IPS-15b (cell line): ENCODE results near the gene DMPK.

Experiments used
- H3K27me3 ChIP-seq: one replicate; pipeline ENCODE4 v1.6.1; 2013; ENCODE audit warnings: low read length; ENCODE audit not compliant: control insufficient read depth, insufficient read depth
- H3K36me3 ChIP-seq: one replicate; pipeline ENCODE4 v1.6.1; 2013; ENCODE audit warnings: low read length; ENCODE audit not compliant: control insufficient read depth, insufficient read depth
- H3K4me1 ChIP-seq: one replicate; pipeline ENCODE4 v1.6.1; 2013; ENCODE audit warnings: mild to moderate bottlenecking, low read length; ENCODE audit not compliant: control insufficient read depth, insufficient read depth
- H3K4me3 ChIP-seq: one replicate; pipeline ENCODE4 v1.5.1; 2013; ENCODE audit warnings: low read depth, low read length
- H3K9ac ChIP-seq: one replicate; pipeline ENCODE4 v1.6.1; 2013; ENCODE audit warnings: low read depth, mild to moderate bottlenecking, low read length
- H3K9me3 ChIP-seq: one replicate; pipeline ENCODE4 v1.6.1; 2013; ENCODE audit warnings: mild to moderate bottlenecking, low read length; ENCODE audit not compliant: control insufficient read depth, insufficient read depth

Gene DMPK

DNA sequence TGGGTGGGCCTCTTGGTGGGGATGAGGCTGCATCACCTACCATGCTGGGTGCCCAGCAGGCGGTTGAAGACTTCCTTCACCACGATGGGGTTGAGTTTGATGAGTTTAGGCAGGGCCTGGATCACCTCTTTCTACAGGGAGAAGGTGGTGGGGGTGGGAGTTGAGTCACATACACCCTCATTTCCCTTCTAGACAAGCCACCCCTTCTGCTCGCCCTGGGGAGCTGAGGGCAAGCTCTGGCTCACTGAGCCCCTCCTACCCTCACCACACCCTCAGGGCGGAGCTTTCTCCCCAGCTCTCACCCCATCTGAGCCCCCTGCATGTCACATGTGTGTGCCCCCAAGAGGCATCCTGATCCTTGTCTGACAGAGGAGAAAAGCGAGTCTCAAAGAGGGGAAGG lies 40.4 kb upstream of the DMPK start:
- Histone ChIP-seq H3K27me3 (no peaks in the 10 kb centered on the region), H3K4me3 (no peak overlapping the region), H3K4me1 (peaks cover 3% of the 10 kb centered on the region), H3K9ac (no peak overlapping the region), H3K36me3 (peaks cover 72% of the 10 kb centered on the region), H3K9me3 (no peaks in the 10 kb centered on the region)

DNA sequence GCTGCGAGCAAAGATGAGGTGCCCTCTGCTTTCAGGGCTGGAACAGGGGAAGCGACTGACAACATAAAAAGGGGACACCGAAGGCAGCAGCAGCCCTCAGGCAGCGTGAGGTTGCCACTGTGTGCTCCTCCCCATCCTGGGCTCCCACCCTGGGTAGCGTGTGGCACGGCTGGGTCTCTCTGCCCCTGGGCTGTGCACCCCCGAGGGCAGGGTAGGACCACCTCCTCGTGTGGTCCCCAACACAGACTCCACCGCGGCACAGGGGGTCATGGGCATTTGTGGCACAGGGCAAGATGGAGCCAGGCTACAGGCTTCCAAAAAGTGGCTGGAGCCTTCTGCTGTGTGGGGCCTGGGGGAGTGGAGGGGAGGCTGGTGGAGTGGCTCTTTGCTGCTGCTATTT lies 39.3 kb upstream of the DMPK start:
- H3K27me3 ChIP-seq = no peaks in the 10 kb centered on the region

DNA sequence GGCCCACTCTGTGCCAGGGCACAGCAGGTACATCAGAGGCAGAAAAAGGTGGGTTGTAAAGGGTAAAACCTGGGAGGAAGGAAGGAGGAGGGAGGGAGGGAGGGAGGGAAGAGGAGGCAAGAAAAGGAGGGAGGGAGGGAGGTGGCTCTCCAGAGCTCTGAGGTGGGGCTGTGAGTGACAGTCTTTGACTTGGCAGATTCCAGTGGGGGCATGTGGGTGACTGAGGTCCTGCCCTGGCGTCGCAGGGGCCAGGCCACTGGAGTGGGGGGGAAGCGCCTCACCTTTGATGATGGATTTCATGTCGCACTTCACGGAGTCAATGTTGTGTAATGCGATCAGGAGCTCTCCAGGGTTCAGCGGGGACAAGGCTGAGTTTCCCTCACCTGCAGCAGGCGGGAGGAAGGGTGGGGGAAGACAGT lies 38.8 kb upstream of the DMPK start:
- peaks cover 59% of the 10 kb centered on the region for H3K36me3 ChIP-seq
- H3K4me3 ChIP-seq = no peak overlapping the region
- no peaks in the 10 kb centered on the region for H3K27me3 ChIP-seq

More for the DNA sequence above, 39.3 kb upstream of the DMPK start:
- no peak overlapping the region for H3K4me3 ChIP-seq
- H3K4me1 ChIP-seq = peaks cover 6% of the 10 kb centered on the region
- H3K9ac ChIP-seq = no peak overlapping the region
- peaks cover 63% of the 10 kb centered on the region for H3K36me3 ChIP-seq
- no peaks in the 10 kb centered on the region for H3K9me3 ChIP-seq

DNA sequence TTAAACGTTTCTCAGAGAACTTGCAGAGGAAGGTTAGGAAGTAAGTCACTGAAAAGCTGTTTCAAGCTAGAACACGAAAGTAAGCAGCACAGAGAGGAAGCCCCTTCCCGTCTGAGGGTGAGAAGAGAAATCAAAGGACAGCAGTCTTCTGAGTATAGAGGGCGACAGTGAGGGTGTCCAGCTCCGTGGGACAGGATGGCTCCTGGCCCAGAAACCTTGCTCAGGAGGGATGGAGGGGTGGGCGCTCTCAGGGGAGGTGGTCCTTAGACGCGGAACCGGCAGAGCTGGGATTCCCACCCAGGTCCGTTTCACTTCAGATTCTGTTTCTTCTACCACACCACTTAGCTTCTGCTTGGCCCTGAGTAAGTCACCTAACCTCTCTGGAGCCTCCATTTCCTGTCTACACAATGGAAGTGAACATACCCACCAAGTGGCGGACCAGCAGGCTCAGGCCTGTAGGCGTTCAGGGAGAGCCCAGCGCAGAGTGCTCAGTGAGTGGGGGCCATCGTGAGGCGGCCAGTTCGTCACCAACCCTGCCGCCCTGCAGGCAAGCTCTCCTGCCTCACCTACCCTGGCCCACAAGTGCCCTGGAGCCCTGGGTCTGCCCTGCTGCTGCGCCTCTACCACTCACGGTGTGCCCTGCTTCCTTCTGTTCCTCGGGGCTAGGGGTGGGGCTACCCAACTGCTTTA lies 38.3 kb upstream of the DMPK start:
- Histone ChIP-seq H3K4me1 (peaks cover 6% of the 10 kb centered on the region), H3K9ac (no peak overlapping the region), H3K36me3 (peaks cover 53% of the 10 kb centered on the region), H3K4me3 (no peak overlapping the region), H3K27me3 (no peaks in the 10 kb centered on the region), H3K9me3 (no peaks in the 10 kb centered on the region)

More for the DNA sequence above, 38.8 kb upstream of the DMPK start:
- Histone ChIP-seq H3K4me1 (peaks cover 6% of the 10 kb centered on the region), H3K9ac (no peak overlapping the region), H3K9me3 (no peaks in the 10 kb centered on the region)

DNA sequence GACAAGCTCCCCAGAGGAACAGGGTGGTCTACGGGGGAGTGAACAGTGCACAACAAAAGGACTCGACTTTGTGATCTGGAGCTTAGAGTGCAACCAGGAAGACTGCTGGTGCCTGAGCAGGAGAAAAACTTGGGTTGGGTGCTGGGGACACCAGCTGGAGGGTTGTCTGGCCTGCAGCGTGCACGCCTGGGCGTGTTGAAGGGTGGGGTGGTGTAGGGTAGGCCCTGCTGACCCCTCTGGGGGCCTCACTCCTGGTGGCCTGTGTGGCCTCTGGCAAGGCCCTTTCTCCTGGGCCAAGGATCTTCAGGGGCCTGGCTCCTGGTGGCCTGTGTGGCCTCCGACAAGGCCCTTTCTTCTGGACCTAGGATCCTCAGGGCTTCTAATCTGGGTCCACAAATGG lies 37.5 kb upstream of the DMPK start:
- peaks cover 6% of the 10 kb centered on the region for H3K4me1 ChIP-seq
- H3K27me3 ChIP-seq = no peaks in the 10 kb centered on the region
- H3K9me3 ChIP-seq = no peaks in the 10 kb centered on the region
- no peak overlapping the region for H3K9ac ChIP-seq
- H3K36me3 ChIP-seq = peaks cover 45% of the 10 kb centered on the region
- H3K4me3 ChIP-seq = no peak overlapping the region

DNA sequence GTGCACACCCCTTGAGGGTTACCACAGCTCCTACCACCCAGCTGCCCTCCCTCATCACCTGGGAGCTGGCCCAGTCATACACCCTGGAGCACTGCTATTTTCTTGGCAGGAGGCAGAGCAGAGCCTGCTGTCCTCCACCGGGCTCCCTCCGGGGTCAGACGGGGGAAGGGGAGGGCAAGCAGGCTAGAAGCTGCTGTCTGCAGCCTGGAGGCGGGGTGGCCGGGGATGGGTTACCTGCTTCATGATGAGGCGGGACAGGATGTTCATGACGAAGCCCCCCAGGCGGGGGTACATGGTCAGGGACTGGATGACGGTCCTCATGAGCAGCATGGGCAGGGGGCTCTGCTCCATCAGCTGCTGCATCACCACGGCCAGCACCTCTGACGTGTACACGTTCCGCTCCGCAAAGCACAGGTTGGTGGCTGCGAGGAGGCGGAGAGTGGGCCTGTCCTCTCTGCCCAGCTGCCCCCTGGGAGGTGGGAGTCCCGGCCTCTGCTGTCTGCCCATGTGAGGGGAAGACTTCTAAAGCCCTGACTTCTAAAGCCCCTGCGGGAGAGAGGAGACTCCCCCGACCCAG lies 35.5 kb upstream of the DMPK start:
- H3K9ac ChIP-seq = peak overlapping the region; percentile 37
- H3K4me3 ChIP-seq = peak overlapping the region; percentile 30
- H3K9me3 ChIP-seq = no peaks in the 10 kb centered on the region
- H3K36me3 ChIP-seq = peaks cover 28% of the 10 kb centered on the region
- no peaks in the 10 kb centered on the region for H3K27me3 ChIP-seq
- peaks cover 6% of the 10 kb centered on the region for H3K4me1 ChIP-seq

DNA sequence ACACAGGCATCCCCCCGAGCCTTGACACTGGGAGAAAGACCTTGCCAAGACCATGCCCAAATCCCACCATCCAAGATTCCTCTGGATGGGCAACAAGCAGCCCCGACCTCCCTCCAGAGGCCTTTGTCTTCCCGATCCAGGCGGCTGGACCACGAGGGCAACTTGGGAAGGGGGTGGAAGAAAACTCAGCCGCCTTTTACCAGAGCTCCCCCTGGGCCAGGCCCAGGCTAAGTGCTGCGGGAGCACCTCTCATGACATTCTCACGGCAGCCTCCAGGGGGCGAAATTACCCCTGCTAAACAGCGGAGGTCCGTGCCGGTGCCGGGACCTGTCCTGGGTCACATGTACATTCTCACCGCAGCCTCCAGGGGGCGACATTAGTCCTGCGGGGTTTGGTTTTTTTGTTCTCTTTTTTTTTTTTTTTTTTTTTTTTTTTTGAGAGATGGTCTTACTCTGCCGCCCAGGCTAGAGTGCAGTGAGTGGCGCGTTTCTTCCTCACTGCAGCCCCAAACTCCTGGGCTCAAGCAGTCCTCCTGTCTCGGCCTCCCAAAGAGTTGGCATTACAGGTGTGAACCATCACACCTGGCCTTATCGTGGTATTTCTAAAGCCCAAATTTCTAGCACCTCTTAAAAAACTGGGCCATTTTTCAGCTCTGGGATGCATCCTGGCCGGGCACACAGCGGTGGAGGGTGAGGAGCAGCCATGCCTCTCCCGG lies 34.9 kb upstream of the DMPK start:
- peaks cover 22% of the 10 kb centered on the region for H3K36me3 ChIP-seq
- no peaks in the 10 kb centered on the region for H3K9me3 ChIP-seq
- H3K4me3 ChIP-seq = peak overlapping the region; percentile 73
- peaks cover 6% of the 10 kb centered on the region for H3K4me1 ChIP-seq
- H3K27me3 ChIP-seq = no peaks in the 10 kb centered on the region
- peak overlapping the region; percentile 61 for H3K9ac ChIP-seq

DNA sequence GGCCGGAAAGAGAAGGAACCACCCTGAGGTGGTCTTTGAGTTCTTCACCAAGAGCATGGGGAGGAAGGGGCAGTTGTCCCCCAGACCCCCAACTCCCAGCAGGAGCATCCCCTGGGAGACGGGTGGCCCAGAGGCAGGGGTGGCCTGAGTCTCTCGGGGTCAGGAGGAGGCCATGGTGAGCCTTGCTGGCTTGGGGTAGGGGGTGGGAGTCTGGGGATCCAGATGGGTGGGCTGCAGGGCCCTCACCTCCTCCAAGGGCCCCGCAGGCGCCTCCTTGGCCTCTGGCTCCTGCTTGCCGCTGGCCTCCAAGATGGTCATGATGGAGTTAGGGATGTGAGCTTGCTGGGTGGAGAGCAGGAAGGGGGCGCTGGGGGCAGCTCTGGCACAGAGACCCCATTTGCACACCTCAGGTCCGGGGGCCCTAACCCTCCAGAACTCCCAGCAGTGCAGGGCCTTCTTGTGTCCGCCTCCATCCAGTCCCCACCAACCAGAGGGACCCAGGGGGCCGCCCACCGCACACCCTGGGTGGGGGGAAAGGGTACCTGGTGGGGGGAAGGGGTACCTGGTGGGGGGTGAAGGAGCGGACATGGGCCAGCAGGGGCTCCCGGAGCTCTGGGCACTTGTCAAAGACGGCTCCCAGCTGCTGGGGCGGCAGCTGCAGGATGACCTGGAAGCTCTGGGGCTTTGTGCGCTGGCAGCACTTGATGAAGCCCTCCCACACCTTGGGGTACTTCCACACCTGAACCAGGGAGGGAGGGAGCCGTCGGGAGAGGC lies 34.1 kb upstream of the DMPK start:
- no peaks in the 10 kb centered on the region for H3K9me3 ChIP-seq
- H3K4me3 ChIP-seq = peak overlapping the region; percentile 73
- H3K36me3 ChIP-seq = peaks cover 19% of the 10 kb centered on the region
- H3K27me3 ChIP-seq = no peaks in the 10 kb centered on the region
- H3K9ac ChIP-seq = peak overlapping the region; percentile 83
- peaks cover 6% of the 10 kb centered on the region for H3K4me1 ChIP-seq

DNA sequence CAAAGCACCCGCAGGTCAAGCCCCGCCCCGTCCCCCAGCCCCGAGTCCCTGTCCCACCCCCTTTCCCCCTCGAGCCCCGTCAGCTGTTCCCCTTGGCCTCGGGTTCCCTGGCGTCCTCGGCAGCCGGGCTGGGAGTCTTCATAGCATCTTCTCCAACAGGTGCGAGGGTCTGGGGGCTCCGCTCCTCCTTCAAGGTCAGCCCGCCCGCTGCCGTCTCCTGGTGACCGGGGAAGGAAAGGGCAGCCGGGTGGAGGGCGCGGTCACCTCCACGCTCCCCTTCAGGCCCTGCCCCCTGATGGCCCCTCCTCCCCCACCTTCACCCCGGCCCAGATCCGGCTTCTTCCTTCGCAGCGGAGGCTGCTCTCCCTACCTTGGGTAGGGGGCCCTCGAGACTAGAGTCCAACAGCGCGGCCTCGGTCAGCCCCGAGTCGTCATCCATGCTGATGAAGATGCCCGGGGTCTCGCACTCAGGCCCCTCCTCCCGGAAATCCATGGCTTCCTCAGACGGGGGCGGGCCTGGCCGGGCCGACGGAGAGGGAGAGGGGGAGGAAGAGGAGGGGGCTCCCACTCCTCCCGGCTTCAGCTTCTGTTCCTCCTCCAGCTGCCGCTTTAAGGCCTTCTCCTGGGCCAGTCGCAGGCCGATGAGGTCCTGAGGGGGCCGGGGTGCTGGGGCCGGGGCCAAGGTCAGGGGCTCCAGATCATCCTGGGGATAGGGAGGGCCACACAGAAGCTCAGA lies 33.4 kb upstream of the DMPK start:
- H3K36me3 ChIP-seq = peaks cover 12% of the 10 kb centered on the region
- peaks cover 6% of the 10 kb centered on the region for H3K4me1 ChIP-seq
- peak overlapping the region; percentile 73 for H3K4me3 ChIP-seq
- H3K9me3 ChIP-seq = no peaks in the 10 kb centered on the region
- H3K27me3 ChIP-seq = no peaks in the 10 kb centered on the region
- H3K9ac ChIP-seq = peak overlapping the region; percentile 83

DNA sequence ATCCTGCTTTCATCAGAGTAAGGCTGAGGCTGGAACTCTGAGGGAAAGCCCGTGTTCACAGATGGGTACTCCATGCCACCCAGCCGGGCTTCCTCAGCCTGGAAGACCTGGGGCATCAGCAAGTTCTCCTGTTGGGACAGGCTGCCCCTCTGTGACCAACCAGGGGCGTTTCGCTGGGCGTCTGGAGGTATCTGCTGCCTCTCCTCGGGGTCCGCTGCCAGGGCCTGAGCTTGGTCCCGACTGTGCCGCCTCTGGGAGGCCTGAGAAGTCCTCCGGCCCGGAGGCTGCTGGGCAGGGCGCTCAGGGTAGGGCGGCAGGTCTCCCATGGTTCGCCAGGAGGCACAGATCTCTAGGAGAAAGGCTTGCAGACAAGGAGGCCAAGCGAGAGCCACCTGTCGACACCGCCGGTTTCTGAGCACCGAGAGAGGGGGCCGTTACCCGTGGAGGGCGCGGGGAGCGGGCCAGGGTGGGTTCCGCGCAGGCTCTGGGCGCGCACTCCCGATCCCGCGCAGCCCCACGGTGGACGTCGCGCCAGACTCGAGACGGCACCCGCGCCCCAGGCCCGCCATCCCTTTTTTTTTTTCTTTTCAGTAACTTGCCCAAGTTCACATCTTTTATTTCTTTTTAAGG lies 32.7 kb upstream of the DMPK start, which contains the start of gene RSPH6A:
Gene RSPH6A (minus strand): TSS at position 458 of the 630 bp plus-strand sequence. CDS start 132 bp downstream, at position 326.
- H3K36me3 ChIP-seq = peaks cover 6% of the 10 kb centered on the region
- peak within 1 kb of the TSS; percentile 83 for H3K9ac ChIP-seq
- no peaks in the 10 kb centered on the region for H3K9me3 ChIP-seq
- H3K27me3 ChIP-seq = no peaks in the 10 kb centered on the region
- H3K4me1 ChIP-seq = peaks cover 6% of the 10 kb centered on the region
- peak within 1 kb of the TSS; percentile 73 for H3K4me3 ChIP-seq
